Psoas muscle (tissue), 8 donors: ENCODE data around the gene AQP6. TPM values are rescaled to one million over a fixed set of nuclear protein-coding genes. Genes with fewer than 3 reads are reported as not detected.

Source experiments
- ATAC-seq, 4 donors: fragments of 200-7000 bp; cut with Tn5 transposase; one replicate each; pipeline ENCODE4 v1.9.1; 2020; ENCODE audit warnings: moderate library complexity in 3 of 4, mild to moderate bottlenecking in 2 of 4
- DNase-seq, 2 donors: peaks; one replicate each; pipeline ENCODE4 v3.0.0-alpha.2; 2020
- H3K27ac ChIP-seq: fragments of 200-600 bp; one replicate; pipeline ENCODE4 v1.8.0; 2022
- H3K27me3 ChIP-seq, 3 donors: fragments of 200-600 bp in 1 of 3; one replicate each; pipeline versions ENCODE4 v1.6.1 to v1.8.0; 2013 to 2022; ENCODE audit warnings: low read length in 2 of 3, mild to moderate bottlenecking in 2 of 3, moderate library complexity in 1 of 3; ENCODE audit not compliant: insufficient read depth in 3 of 3
- H3K36me3 ChIP-seq, 2 donors: fragments of 200-600 bp in 1 of 2; one replicate each; pipeline versions ENCODE4 v1.6.1 to v1.8.0; 2013 to 2022; ENCODE audit warnings: low read depth in 1 of 2, mild to moderate bottlenecking in 1 of 2, moderate library complexity in 1 of 2; ENCODE audit not compliant: insufficient read depth in 1 of 2
- H3K4me1 ChIP-seq: fragments of 200-600 bp; one replicate; pipeline ENCODE4 v1.8.0; 2022
- H3K4me3 ChIP-seq: fragments of 200-600 bp; one replicate; pipeline ENCODE4 v1.8.0; 2022; ENCODE audit warnings: mild to moderate bottlenecking
- H3K9me3 ChIP-seq: fragments of 200-600 bp; one replicate; pipeline ENCODE4 v1.8.0; 2022
- CTCF ChIP-seq: fragments of 200-600 bp; IDR thresholded peaks from one replicate; pipeline ENCODE4 v1.8.0; 2022; ENCODE audit warnings: antibody characterized with exemption
- WGBS, 3 donors: extraction: QIAGEN DNeasy Blood & Tissue Kit; methylation state at CpG; one replicate each; pipeline versions ENCODE4 v1.1.6 to v1.1.7; 2013; 5-methylcytosine and 5-hydroxymethylcytosine counted together
- intact Hi-C, 2 donors: fragments of 100-400 bp; cut with DNase I; formaldehyde crosslinking; loops; one replicate each; pipeline versions ENCODE4 v1.11.0 to v1.14.2; 2022
- polyA plus RNA-seq, 3 donors: library from polyadenylated mRNA; stranded (reverse); fragments of 200-250 nt; gene quantifications; one replicate each; pipeline ENCODE4 v1.2.3, GENCODE V29; 2013
- total RNA-seq, 4 donors: library from RNA; stranded (reverse); fragmentation: NEBNext Ultra II Directional in 2 of 4; extraction: Animal tissue kit (Norgen Biotek cat#: 25700) in 2 of 4; gene quantifications; one replicate each; pipeline versions ENCODE4 v1.2.1 to v1.2.4, GENCODE V29; 2021 to 2023
- donor health status: healthy with polysubstance abuse.
- donor health status: DM: no; HTN: no; CAD: no; lungs with moderate emphysema.
- donor health status: Bipolar disorder and iron deficiency.
- donor health status: healthy.
- donor health status: DM: yes; HTN: yes; CAD: no.
- donor health status: DM: no; HTN: no; CAD: no.
- donor health status: DM: no; HTN: no; CAD: no.
- donor health status: DM: yes; HTN: yes; CAD: no.

AQP6 gene
- total and polyA plus RNA-seq, 7 donors: 0.04 TPM; not detected in 6

GRCh38 chr12:49975318-49975761, 2.6 kb downstream of the AQP6 start:
- WGBS, 3 donors: 72 to 75% (median 73%) methylated on average over 17 of the region's 17 CpGs
- intact Hi-C loops: loop anchor here in 1 of 2 donors (10.0 kb wide), 1 partner anchor 199 kb away; no protein-coding TSS in a partner anchor
- H3K9me3 ChIP-seq: no peaks in the 10 kb centered on the region
- no peak for TF ChIP-seq CTCF
- no peak overlapping the region for H3K27ac ChIP-seq
- peak in 1 of 2 donors; percentile 45 for DNase-seq
- H3K4me1 ChIP-seq: no peaks in the 10 kb centered on the region
- H3K36me3 ChIP-seq: no peaks in the 10 kb centered on the region
- ATAC-seq: no peak
- no peak overlapping the region for H3K4me3 ChIP-seq
- H3K27me3 ChIP-seq: peaks cover 0 to 4% (median 0%) of the 10 kb centered on the region in 3 donors

GRCh38 chr12:49976557-49976956, 3.8 kb downstream of the AQP6 start:
- Histone ChIP-seq H3K27me3 (no peaks in the 10 kb centered on the region), H3K27ac (no peak overlapping the region), H3K9me3 (no peaks in the 10 kb centered on the region), H3K36me3 (no peaks in the 10 kb centered on the region), H3K4me3 (no peak overlapping the region), H3K4me1 (no peaks in the 10 kb centered on the region)
- DNase-seq (no peak), ATAC-seq (no peak)
- intact Hi-C loops: loop anchor here in 1 of 2 donors (10.0 kb wide), 1 partner anchor 198 kb away; no protein-coding TSS in a partner anchor
- no peak for TF ChIP-seq CTCF
- WGBS, 3 donors: 91 to 94% (median 93%) methylated on average over 2 of the region's 2 CpGs

GRCh38 chr12:49978125-49978524, 5.4 kb downstream of the AQP6 start:
- 88 to 91% (median 90%) methylated on average over 4 of the region's 4 CpGs for WGBS, 3 donors

GRCh38 chr12:49979016-49979586, 6.4 kb downstream of the AQP6 start:
- Histone ChIP-seq H3K9me3 (no peaks in the 10 kb centered on the region), H3K27ac (no peak overlapping the region), H3K36me3 (no peaks in the 10 kb centered on the region), H3K27me3 (no peaks in the 10 kb centered on the region), H3K4me3 (no peak overlapping the region), H3K4me1 (no peaks in the 10 kb centered on the region)
- no peak for TF ChIP-seq CTCF
- ATAC-seq: no peak
- intact Hi-C loops: loop anchor here in 1 of 2 donors (10.0 kb wide), 1 partner anchor 196 kb away; no protein-coding TSS in a partner anchor
- WGBS, 3 donors: 70 to 85% (median 79%) methylated on average over 10 of the region's 10 CpGs
- peak in 1 of 2 donors; percentile 33 for DNase-seq

More at GRCh38 chr12:49978125-49978524, 5.4 kb downstream of the AQP6 start:
- DNase-seq: peak in 1 of 2 donors; percentile 5
- no peak for ATAC-seq
- H3K4me1 ChIP-seq: no peaks in the 10 kb centered on the region
- H3K27ac ChIP-seq: no peak overlapping the region
- no peak for TF ChIP-seq CTCF
- H3K36me3 ChIP-seq: no peaks in the 10 kb centered on the region
- no peak overlapping the region for H3K4me3 ChIP-seq
- H3K9me3 ChIP-seq: no peaks in the 10 kb centered on the region
- H3K27me3 ChIP-seq: no peaks in the 10 kb centered on the region
- intact Hi-C loops: loop anchor here in 1 of 2 donors (10.0 kb wide), 1 partner anchor 197 kb away; no protein-coding TSS in a partner anchor
